Left lung (tissue), 10 donors: ENCODE data around the gene CPT2. TPM values are rescaled to one million over a fixed set of nuclear protein-coding genes. Genes with fewer than 3 reads are reported as not detected.

Experiments
- ATAC-seq: fragments of 200-7000 bp; cut with Tn5 transposase; one replicate; pipeline ENCODE4 v1.9.1; 2020; ENCODE audit warnings: moderate library complexity
- DNase-seq, 4 donors: peaks; one replicate each; pipeline ENCODE4 v3.0.0-alpha.2; 2013 to 2020
- H3K27ac ChIP-seq, 2 donors: fragments of 200-600 bp; sonication (generic) in 1 of 2; one replicate each; pipeline versions ENCODE4 v1.5.0 to v1.8.0; 2020 to 2021
- H3K27me3 ChIP-seq, 2 donors: fragments of 200-600 bp; sonication (generic) in 1 of 2; one replicate each; pipeline versions ENCODE4 v1.5.0 to v1.8.0; 2020 to 2021
- H3K36me3 ChIP-seq, 2 donors: fragments of 200-600 bp; sonication (generic) in 1 of 2; one replicate each; pipeline versions ENCODE4 v1.5.0 to v1.8.0; 2020 to 2021
- H3K4me1 ChIP-seq, 2 donors: fragments of 200-600 bp; one replicate each; pipeline ENCODE4 v1.8.0; 2021
- H3K4me3 ChIP-seq, 2 donors: fragments of 200-600 bp; sonication (generic) in 1 of 2; one replicate each; pipeline versions ENCODE4 v1.5.0 to v1.8.0; 2020 to 2021; ENCODE audit warnings: mild to moderate bottlenecking in 1 of 2
- H3K9me3 ChIP-seq, 2 donors: fragments of 200-600 bp; sonication (generic) in 1 of 2; one replicate each; pipeline versions ENCODE4 v1.5.0 to v1.8.0; 2020 to 2021
- CTCF ChIP-seq, 2 donors: fragments of 200-600 bp; sonication (generic) in 1 of 2; IDR thresholded peaks; one replicate each; pipeline versions ENCODE4 v1.5.0 to v1.8.0; 2021; ENCODE audit warnings: antibody characterized with exemption in 2 of 2
- intact Hi-C, 2 donors: fragments of 100-400 bp; cut with DNase I; formaldehyde crosslinking; loops; one replicate each; pipeline versions ENCODE4 v1.11.2 to v1.14.2; 2022
- polyA plus RNA-seq, 6 donors: library from polyadenylated mRNA; unstranded; fragments of 120-200 nt; gene quantifications; one replicate each; pipeline ENCODE4 v1.2.1, GENCODE V29; 2013; ENCODE audit not compliant: insufficient read length in 6 of 6
- total RNA-seq, 2 donors: library from RNA; stranded (reverse); fragmentation: NEBNext Ultra II Directional; extraction: Animal tissue kit (Norgen Biotek cat#: 25700); gene quantifications; one replicate each; pipeline ENCODE4 v1.2.1, GENCODE V29; 2021
- donor health status: DM: no; HTN: yes; CAD: no.
- donor health status: DM: no; HTN: no; CAD: no.

Gene CPT2
- total and polyA plus RNA-seq, 8 donors, result 16.0 to 31.4 (median 18.3) TPM

DNA sequence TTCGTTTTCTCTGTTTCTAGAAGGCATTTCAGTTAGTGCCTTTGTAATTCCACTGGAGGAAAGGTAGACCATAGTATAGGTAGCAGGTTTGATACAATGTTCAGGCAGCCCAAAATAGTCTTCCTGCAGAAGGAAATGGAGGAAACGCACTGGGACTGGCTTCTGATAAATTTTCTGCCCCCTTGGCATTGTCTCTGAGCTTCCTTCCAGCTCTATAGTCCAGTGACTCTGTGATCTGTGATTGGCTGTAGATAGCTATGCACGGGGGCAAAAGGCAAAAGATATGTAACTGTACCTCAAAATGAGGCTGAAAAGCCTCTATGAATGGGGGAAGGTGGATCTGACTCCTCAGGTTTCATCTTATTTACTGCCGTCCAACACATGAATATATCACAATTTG, 47.5 kb downstream of the CPT2 start:
- Histone ChIP-seq H3K9me3 (no peaks in the 10 kb centered on the region), H3K36me3 (peaks cover 0 to 26% of the 10 kb centered on the region in 2 donors), H3K4me3 (no peak overlapping the region), H3K27ac (no peak overlapping the region), H3K27me3 (no peaks in the 10 kb centered on the region), H3K4me1 (no peaks in the 10 kb centered on the region)
- no peak for DNase-seq
- no peak for TF ChIP-seq CTCF (IDR thresholded peaks at IDR 0.05)
- no peak for ATAC-seq
- intact Hi-C loops, result no loop called here

GRCh38 chr1:53246261-53247134, 49.9 kb downstream of the CPT2 start:
- H3K4me3 ChIP-seq, result no peak overlapping the region
- peaks cover 0 to 40% of the 10 kb centered on the region in 2 donors for H3K36me3 ChIP-seq
- H3K4me1 ChIP-seq, result no peaks in the 10 kb centered on the region
- intact Hi-C loops, result no loop called here
- no peak for DNase-seq
- no peak for ATAC-seq
- H3K27ac ChIP-seq, result no peak overlapping the region
- no peaks in the 10 kb centered on the region for H3K9me3 ChIP-seq
- H3K27me3 ChIP-seq, result no peaks in the 10 kb centered on the region
- no peak for TF ChIP-seq CTCF (IDR thresholded peaks at IDR 0.05)

DNA sequence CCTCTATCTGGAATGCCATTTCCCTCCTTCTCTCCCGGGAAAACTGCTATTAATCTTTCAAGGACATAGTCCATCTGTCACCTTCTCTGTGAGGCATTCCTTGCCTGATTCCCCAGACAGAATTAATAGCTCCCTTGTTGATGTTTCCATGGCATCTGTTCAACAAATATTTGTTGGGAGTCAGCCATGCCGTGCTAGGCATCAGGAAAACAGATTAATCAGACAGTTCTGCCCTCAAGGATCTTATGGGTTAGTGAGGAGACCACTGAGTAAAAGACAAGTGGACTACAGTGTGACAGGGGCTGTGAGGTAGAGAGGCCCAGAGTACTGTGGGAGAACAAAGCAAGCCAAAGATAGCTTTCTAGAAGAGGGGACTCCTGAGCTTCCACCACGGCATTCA, 53.1 kb downstream of the CPT2 start:
- Histone ChIP-seq H3K9me3 (no peaks in the 10 kb centered on the region), H3K27me3 (no peaks in the 10 kb centered on the region), H3K4me3 (no peak overlapping the region), H3K4me1 (no peaks in the 10 kb centered on the region), H3K27ac (no peak overlapping the region), H3K36me3 (peaks cover 0 to 59% of the 10 kb centered on the region in 2 donors)
- intact Hi-C loops, result no loop called here
- TF ChIP-seq CTCF (IDR thresholded peaks at IDR 0.05), result no peak
- ATAC-seq (no peak), DNase-seq (no peak)

- H3K27ac ChIP-seq, result no peak overlapping the region
- no peak for TF ChIP-seq CTCF (IDR thresholded peaks at IDR 0.05)
- peaks cover 0 to 65% of the 10 kb centered on the region in 2 donors for H3K36me3 ChIP-seq
- intact Hi-C loops, result no loop called here
- H3K27me3 ChIP-seq, result no peaks in the 10 kb centered on the region
- no peak for ATAC-seq
- H3K4me1 ChIP-seq, result no peaks in the 10 kb centered on the region
- H3K9me3 ChIP-seq, result no peaks in the 10 kb centered on the region
- no peak overlapping the region for H3K4me3 ChIP-seq
- DNase-seq, result no peak
Observed at GRCh38 chr1:53250325-53250724, 53.7 kb downstream of the CPT2 start.

GRCh38 chr1:53254011-53254640, 57.5 kb downstream of the CPT2 start:
- peaks cover 0 to 67% of the 10 kb centered on the region in 2 donors for H3K36me3 ChIP-seq
- no peaks in the 10 kb centered on the region for H3K27me3 ChIP-seq
- ATAC-seq (no peak), DNase-seq (no peak)
- H3K27ac ChIP-seq, result no peak overlapping the region
- TF ChIP-seq CTCF (IDR thresholded peaks at IDR 0.05), result no peak
- H3K4me1 ChIP-seq, result no peaks in the 10 kb centered on the region
- intact Hi-C loops, result no loop called here
- H3K4me3 ChIP-seq, result no peak overlapping the region
- H3K9me3 ChIP-seq, result no peaks in the 10 kb centered on the region
